HG03521 (cell line): Measurements from ENCODE around the gene IRAK4.

Source experiments
- ATAC-seq: cut with Tn5 transposase; IDR thresholded peaks from one replicate; pipeline ENCODE4 v1.9.1; 2021; ENCODE audit warnings: mild to moderate bottlenecking, moderate library complexity; ENCODE audit not compliant: unreplicated experiment

Gene IRAK4

DNA sequence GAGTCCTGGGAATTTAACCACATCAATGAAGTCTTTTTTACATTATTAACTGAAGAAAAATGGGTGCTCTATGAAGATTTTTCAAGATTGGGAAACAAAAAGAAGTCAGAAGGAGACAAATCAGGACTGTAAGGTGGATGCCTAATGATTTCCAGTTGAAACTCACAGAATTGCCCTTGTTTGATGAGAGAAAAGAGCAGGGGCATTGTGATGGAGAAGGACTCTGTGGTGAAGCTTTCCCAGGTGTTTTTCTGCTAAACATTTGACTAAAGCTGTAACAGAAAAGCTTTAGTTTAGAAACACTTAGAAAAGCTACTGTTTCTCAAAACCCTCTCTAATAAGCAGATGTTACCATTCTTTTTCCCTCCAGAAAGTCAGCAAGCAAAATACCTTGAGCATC lies 5.8 kb downstream of the IRAK4 start:
- no peak for ATAC-seq

GRCh38 chr12:43766291-43766690 lies 7.5 kb downstream of the IRAK4 start:
- ATAC-seq: no peak

- ATAC-seq: no peak
Observed at GRCh38 chr12:43776498-43776897, 17.7 kb downstream of the IRAK4 start.

GRCh38 chr12:43786899-43787693 lies 28.3 kb downstream of the IRAK4 start:
- ATAC-seq: no peak

DNA sequence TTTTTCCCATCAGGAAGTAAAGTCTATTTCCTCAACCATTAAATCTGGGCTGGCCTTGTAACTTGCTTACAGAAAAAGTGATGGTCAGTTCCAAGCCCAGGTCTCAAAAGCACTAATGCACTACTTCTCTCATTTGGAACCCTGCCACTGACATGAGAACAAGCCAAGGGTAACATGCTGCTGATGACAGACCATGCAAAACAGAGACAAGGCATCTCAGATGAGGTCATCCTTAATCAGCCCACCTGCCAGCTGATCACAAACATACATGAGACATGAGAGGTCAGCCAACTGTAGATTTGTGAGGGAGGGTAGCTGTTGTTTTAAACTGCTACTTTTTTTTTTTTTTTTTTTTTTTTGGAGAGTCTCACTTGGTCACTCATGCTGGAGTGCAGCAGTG lies 31.2 kb downstream of the IRAK4 start:
- no peak for ATAC-seq

DNA sequence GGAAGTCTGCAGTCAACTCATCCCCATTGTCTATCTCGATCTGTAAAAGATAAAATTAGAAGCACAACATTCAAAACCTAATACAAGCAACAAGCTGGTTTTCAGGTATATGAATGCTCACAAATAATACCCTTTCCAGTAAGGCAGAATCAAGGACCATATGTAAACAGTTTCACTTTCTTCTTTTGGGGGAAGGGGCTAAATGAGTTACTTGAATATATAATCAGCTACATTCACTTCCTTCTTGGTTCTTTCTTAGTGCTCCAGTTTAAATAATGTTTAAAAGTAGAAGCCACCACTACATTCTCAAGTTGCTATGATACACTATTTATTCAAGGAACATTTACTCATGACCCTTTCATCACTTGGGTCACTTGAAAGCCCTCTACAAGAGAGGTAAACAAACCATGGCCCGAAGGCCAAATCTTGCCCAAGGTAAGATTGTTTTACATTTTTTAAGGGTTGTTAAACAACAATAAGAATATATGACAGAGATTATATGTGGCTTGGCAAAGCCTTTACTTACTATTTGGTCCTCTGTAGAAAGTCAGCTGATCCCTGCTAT lies 37.0 kb downstream of the IRAK4 start:
- no peak for ATAC-seq

DNA sequence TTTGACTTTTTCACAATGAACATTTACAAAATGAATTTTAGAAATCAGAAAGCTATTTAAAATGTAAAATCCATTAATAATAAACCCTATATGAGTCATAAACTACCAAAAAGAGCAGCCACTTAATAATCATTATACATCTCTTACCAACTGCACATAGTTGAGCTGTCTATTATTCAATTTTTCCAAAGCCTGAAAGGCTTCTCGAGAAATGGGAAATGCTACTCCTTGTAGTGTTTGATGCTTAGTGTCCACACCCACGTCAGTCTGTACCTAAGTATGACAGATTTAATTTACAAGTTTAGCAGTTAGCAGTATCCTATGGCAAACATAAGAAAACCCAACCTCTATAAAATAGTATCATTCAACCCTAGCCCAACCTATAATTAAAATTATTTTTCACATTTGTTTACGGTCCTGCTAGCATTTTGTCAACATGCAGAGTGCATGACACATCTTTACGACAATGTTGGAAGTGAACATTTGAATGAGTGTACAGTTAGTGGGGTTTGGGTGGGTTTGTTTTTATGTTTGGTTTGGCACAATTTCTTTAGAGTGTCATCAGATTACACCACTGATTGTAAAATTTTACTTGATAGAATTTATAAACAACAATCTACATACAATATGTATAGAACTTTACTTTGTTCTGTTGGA lies 38.9 kb downstream of the IRAK4 start:
- no peak for ATAC-seq

DNA sequence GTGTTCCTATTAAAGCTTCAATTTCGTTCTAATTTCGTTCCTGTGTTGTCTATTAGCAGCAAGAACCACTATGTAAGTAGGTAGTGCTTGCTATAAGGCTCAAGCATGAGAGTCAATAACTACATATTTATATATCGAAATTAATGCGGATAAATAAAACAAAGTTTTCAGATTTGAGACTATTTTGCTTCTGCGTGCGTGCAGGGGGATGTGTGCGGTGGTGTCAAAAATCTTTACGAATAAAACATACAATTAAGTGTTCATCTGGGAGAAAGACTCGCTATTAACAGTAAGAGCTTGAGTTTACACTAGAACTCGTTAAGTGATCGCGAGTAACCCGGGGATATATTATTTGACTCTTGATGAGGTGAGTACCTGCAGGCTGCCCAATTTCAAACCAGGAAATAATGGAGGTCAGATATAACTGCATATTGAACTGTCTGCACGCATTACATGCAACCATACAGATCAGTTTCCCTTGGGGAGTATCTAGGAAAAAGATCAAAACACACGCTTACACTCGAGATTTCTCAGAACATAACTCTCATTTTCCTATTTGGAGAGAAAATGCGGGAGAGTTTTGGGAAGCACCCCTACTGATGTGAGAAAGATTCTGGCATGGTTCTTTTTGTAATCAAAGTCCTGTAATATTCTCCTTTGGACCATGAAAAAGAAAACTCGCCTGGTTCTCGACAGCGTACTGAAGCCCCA lies 46.6 kb downstream of the IRAK4 start:
- no peak for ATAC-seq

GRCh38 chr12:43805860-43806736 lies 47.3 kb downstream of the IRAK4 start, which contains the start of gene TWF1:
Gene TWF1 (minus strand): TSS chr12:43806317. CDS start chr12:43806245, 72 bp downstream.
- ATAC-seq: peak; percentile 97

- ATAC-seq: no peak
Observed at GRCh38 chr12:43806737-43807072, 48.0 kb downstream of the IRAK4 start.

GRCh38 chr12:43807386-43807785 lies 48.6 kb downstream of the IRAK4 start:
- no peak for ATAC-seq

- no peak for ATAC-seq
Observed at GRCh38 chr12:43812057-43812456, 53.3 kb downstream of the IRAK4 start.

- ATAC-seq: no peak
Observed at GRCh38 chr12:43812926-43813325, 54.2 kb downstream of the IRAK4 start.

- no peak for ATAC-seq
Observed at GRCh38 chr12:43815416-43815815, 56.7 kb downstream of the IRAK4 start.

GRCh38 chr12:43816168-43816567 lies 57.4 kb downstream of the IRAK4 start:
- no peak for ATAC-seq

GRCh38 chr12:43824207-43824775 lies 65.5 kb downstream of the IRAK4 start:
- ATAC-seq: no peak

DNA sequence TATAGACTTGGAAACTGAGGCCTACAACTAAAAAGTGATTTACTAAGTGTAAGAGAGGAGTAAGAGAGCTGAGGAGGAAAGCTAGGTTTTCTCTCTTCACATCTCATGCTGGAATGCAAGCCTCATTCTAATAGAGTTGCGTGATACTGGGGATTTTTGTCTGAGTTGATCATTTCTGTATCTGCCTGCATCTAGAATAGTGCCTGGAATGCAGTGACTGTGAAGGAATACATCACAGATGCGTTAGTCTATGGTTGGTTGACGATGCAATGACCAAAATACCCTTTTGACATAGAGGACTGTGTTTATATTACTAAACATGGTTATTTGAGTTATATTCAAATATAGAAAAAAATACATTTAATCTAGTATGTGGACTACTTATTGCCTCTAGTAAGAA lies 67.9 kb downstream of the IRAK4 start:
- ATAC-seq: no peak

GRCh38 chr12:43827093-43827492 lies 68.3 kb downstream of the IRAK4 start:
- ATAC-seq: no peak

DNA sequence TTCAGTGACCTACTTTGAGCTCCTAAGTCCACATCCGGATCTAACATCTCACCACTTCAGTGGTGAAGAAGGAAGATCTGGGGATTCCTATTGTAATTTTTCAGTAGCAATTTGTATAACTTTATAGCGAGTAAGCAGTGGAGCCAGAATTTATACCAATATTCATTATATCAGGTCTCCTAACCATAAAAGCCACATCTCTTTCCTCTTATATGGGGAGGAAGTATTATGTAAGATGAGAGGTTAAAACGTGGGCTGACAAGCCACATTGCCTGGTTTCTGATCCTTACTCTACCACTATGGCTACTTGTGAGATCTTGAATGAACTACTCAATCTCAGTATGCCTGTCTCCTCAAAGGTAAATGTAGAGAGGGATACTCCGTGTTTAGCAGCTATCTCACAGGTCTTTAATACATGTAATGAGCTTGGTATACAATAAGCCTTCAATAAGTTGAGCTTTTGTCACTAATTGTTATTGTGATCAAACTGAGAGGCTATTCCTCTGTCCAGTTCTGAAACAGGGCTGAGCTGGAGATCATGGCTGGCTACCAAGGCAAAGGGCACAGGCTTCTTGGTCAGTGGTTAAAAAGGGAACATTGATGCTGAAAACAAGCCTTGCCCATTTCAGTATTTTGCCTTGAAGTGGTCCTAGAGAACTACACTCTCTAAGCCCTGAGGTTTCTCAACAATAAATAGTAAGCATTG lies 73.9 kb downstream of the IRAK4 start:
- ATAC-seq: no peak

DNA sequence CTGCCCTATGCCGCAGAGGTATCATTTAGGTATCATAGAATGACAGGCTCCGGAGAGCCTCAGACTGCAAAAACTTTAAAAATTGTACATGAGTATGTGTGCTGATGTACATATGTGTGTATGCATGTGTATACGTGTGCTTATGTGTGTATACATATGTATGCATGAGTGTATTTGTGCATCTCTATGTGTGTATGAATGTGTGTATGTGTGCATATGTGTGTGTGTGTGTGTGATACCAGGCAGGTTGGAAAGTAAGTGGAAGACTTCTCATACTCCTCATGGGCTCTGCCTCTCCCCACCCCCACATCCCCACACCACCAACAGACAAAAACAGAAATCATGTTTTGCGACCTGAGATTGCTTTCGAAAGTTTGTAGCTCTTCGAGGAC lies 76.5 kb downstream of the IRAK4 start:
- ATAC-seq: peak; percentile 5
